HepG2 (cell line): ENCODE measurements around the gene NFATC2. TPM values are rescaled to one million over a fixed set of nuclear protein-coding genes. Genes with fewer than 3 reads are reported as not detected.

Source experiments
- CC2D1A ChIP-seq: sonication (generic); formaldehyde crosslinking; IDR thresholded peaks from 2 replicates; pipeline ENCODE4 v1.8.1; 2023; ENCODE audit warnings: mild to moderate bottlenecking, missing genetic modification reagents
- ETV5 ChIP-seq: IDR thresholded peaks from 2 replicates; pipeline ENCODE4 v1.6.1; 2018; ENCODE audit warnings: missing biosample characterization, missing genetic modification reagents, inconsistent platforms, borderline replicate concordance
- HCFC1 ChIP-seq: fragments of 150-350 bp; IDR thresholded peaks from 2 replicates; pipeline ENCODE4 v1.6.1; 2014; ENCODE audit warnings: low read depth, low read length
- HOXA3 ChIP-seq: sonication (generic); formaldehyde crosslinking; IDR thresholded peaks from 2 replicates; pipeline ENCODE4 v1.5.0; 2020; ENCODE audit warnings: missing genetic modification reagents
- MATR3 ChIP-seq: sonication (generic); formaldehyde crosslinking; IDR thresholded peaks from 2 replicates; pipeline ENCODE4 v1.4.0; 2020; ENCODE audit warnings: missing genetic modification reagents
- MBNL3 ChIP-seq: fragments of 250-450 bp; sonication (Bioruptor Pico); conservative IDR thresholded peaks from 2 replicates; pipeline ENCODE4 v1.8.0; 2022; ENCODE audit warnings: mild to moderate bottlenecking, inconsistent platforms
- MTA3 ChIP-seq: sonication (generic); formaldehyde crosslinking; IDR thresholded peaks from 2 replicates; pipeline ENCODE4 v1.4.0; 2020; ENCODE audit warnings: missing genetic modification reagents
- SALL1 ChIP-seq: sonication (generic); formaldehyde crosslinking; IDR thresholded peaks from 2 replicates; pipeline ENCODE4 v1.8.0; 2022; ENCODE audit warnings: mild to moderate bottlenecking, missing genetic modification reagents
- SNAPC2 ChIP-seq: sonication (generic); formaldehyde crosslinking; IDR thresholded peaks from 2 replicates; pipeline ENCODE4 v1.8.1; 2022; ENCODE audit warnings: mild to moderate bottlenecking, missing genetic modification reagents
- ZBTB7B ChIP-seq: sonication (generic); formaldehyde crosslinking; IDR thresholded peaks from 2 replicates; pipeline ENCODE4 v1.4.0; 2020; ENCODE audit warnings: missing genetic modification reagents
- ZNF326 ChIP-seq: sonication (generic); formaldehyde crosslinking; IDR thresholded peaks from 2 replicates; pipeline ENCODE4 v1.4.0; 2020; ENCODE audit warnings: missing genetic modification reagents, borderline replicate concordance
- ZNF644 ChIP-seq: IDR thresholded peaks from 2 replicates; pipeline ENCODE4 v1.6.1; 2016; ENCODE audit warnings: low read depth
- ZNF782 ChIP-seq: sonication (generic); formaldehyde crosslinking; IDR thresholded peaks from 2 replicates; pipeline ENCODE4 v1.4.0; 2020; ENCODE audit warnings: missing genetic modification reagents, mild to moderate bottlenecking, borderline replicate concordance
- polyA plus RNA-seq, 8 experiments: library from polyadenylated mRNA; depleted of rRNA in 3 of 8; stranded (reverse) in 7 of 8; unstranded in 1 of 8; fragments of >200 nt; fragmentation: Illumina TruSeq in 4 of 8; extraction: Trizol in 4 of 8; gene quantifications; 2 replicates each; pipeline versions ENCODE4 v1.2.1 to v1.2.3, GENCODE V29; 2011 to 2016; ENCODE audit warnings: low read depth in 4 of 8, missing spikeins in 1 of 8, mixed read lengths in 1 of 8; ENCODE audit not compliant: insufficient read depth in 1 of 8
- total RNA-seq, 5 experiments: library from RNA; depleted of rRNA; stranded (reverse); fragments of >200 nt; fragmentation: Illumina TruSeq; extraction: Trizol; gene quantifications; 2 replicates each; pipeline ENCODE4 v1.2.3, GENCODE V29; 2016; ENCODE audit warnings: low read depth in 1 of 5
- TF ChIP-seq, protein P1 (sequence below): sonication (generic); formaldehyde crosslinking; IDR thresholded peaks from 2 replicates; pipeline ENCODE4 v1.5.0; 2020; ENCODE audit warnings: missing genetic modification reagents
- TF ChIP-seq, protein P2 (sequence below): sonication (generic); formaldehyde crosslinking; IDR thresholded peaks from 2 replicates; pipeline ENCODE4 v1.4.0; 2020; ENCODE audit warnings: missing genetic modification reagents
- TF ChIP-seq, protein P3 (sequence below): sonication (generic); formaldehyde crosslinking; IDR thresholded peaks from 2 replicates; pipeline ENCODE4 v1.4.0; 2020; ENCODE audit warnings: missing genetic modification reagents, mild to moderate bottlenecking, borderline replicate concordance
- TF ChIP-seq, protein P4 (sequence below): sonication (generic); formaldehyde crosslinking; IDR thresholded peaks from 2 replicates; pipeline ENCODE4 v1.4.0; 2020; ENCODE audit warnings: missing genetic modification reagents, borderline replicate concordance
- TF ChIP-seq, protein P5 (sequence below): sonication (generic); formaldehyde crosslinking; IDR thresholded peaks from 2 replicates; pipeline ENCODE4 v1.5.0; 2020; ENCODE audit warnings: missing genetic modification reagents

Gene NFATC2
- total and polyA plus RNA-seq, 2 of the 13 experiments (the other 11 are each of a cell fraction or from before 2014, with no cell fraction given) = 1.9 to 3.3 TPM

DNA sequence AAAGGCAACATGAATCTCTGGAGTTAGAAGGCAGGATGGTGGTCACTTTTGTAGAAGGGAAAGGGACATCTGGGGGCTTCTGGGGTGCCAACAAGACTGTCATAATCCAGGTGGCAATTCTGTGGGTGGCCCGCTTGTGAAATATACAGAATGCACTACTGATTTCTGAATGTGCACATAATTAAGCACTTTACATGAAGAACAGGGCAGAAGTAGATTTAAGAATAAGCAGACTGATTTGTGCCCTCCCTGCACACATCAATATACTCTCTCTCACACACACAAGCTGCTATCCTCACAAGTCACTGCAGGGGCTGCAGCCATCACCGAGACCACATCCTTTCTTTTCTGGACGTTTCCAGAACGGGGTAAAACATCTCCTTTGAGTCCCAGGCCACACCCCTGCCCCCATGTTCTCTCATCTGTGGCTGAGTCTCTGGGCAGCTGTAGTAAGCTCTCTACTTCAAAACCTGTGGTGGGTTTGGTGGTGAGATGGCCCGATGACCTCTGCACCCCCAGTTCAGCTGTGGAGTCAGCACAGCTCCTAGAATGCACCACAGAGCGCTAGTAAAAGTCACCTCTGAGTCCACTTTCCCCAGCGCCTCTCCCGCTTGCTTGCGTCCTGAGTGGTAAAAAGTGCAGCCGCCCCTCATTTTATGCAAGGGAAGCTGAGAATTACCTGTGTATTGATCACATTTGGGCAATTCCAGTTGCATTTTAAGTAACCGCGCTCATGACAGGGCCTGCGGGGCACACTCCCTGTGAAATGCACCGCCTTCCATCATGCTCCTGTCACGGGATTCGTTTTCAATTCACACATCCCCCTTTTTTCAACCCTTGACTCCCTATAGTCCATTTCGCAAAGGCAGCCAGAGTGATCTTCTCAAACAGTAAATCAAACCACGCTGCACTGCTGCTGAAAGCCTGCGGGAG, 115.5 kb downstream of the NFATC2 start (continued):
- TF ChIP-seq ETV5 (CRISPR knock-in tag) = peak; percentile 16; the same call in 1 of the 2 replicates
- no peak for TF ChIP-seq ZNF326
- TF ChIP-seq MBNL3 (CRISPR knock-in tag) = no peak
- TF ChIP-seq, protein P1, sequence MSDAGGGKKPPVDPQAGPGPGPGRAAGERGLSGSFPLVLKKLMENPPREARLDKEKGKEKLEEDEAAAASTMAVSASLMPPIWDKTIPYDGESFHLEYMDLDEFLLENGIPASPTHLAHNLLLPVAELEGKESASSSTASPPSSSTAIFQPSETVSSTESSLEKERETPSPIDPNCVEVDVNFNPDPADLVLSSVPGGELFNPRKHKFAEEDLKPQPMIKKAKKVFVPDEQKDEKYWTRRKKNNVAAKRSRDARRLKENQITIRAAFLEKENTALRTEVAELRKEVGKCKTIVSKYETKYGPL (CRISPR knock-in tag) = no peak
- TF ChIP-seq, protein P2, sequence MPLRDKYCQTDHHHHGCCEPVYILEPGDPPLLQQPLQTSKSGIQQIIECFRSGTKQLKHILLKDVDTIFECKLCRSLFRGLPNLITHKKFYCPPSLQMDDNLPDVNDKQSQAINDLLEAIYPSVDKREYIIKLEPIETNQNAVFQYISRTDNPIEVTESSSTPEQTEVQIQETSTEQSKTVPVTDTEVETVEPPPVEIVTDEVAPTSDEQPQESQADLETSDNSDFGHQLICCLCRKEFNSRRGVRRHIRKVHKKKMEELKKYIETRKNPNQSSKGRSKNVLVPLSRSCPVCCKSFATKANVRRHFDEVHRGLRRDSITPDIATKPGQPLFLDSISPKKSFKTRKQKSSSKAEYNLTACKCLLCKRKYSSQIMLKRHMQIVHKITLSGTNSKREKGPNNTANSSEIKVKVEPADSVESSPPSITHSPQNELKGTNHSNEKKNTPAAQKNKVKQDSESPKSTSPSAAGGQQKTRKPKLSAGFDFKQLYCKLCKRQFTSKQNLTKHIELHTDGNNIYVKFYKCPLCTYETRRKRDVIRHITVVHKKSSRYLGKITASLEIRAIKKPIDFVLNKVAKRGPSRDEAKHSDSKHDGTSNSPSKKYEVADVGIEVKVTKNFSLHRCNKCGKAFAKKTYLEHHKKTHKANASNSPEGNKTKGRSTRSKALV (CRISPR knock-in tag) = no peak
- TF ChIP-seq, protein P3, sequence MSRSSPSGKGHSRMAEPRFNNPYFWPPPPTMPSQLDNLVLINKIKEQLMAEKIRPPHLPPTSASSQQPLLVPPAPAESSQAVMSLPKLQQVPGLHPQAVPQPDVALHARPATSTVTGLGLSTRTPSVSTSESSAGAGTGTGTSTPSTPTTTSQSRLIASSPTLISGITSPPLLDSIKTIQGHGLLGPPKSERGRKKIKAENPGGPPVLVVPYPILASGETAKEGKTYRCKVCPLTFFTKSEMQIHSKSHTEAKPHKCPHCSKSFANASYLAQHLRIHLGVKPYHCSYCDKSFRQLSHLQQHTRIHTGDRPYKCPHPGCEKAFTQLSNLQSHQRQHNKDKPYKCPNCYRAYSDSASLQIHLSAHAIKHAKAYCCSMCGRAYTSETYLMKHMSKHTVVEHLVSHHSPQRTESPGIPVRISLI = no peak
- no peak for TF ChIP-seq ZNF782 (CRISPR knock-in tag)
- no peak for TF ChIP-seq MATR3 (CRISPR knock-in tag)
- peak; percentile 64 for TF ChIP-seq HOXA3 (CRISPR knock-in tag)
- TF ChIP-seq SALL1 (CRISPR knock-in tag) = peak; percentile 73
- TF ChIP-seq ZNF644 = no peak
- TF ChIP-seq, protein P4, sequence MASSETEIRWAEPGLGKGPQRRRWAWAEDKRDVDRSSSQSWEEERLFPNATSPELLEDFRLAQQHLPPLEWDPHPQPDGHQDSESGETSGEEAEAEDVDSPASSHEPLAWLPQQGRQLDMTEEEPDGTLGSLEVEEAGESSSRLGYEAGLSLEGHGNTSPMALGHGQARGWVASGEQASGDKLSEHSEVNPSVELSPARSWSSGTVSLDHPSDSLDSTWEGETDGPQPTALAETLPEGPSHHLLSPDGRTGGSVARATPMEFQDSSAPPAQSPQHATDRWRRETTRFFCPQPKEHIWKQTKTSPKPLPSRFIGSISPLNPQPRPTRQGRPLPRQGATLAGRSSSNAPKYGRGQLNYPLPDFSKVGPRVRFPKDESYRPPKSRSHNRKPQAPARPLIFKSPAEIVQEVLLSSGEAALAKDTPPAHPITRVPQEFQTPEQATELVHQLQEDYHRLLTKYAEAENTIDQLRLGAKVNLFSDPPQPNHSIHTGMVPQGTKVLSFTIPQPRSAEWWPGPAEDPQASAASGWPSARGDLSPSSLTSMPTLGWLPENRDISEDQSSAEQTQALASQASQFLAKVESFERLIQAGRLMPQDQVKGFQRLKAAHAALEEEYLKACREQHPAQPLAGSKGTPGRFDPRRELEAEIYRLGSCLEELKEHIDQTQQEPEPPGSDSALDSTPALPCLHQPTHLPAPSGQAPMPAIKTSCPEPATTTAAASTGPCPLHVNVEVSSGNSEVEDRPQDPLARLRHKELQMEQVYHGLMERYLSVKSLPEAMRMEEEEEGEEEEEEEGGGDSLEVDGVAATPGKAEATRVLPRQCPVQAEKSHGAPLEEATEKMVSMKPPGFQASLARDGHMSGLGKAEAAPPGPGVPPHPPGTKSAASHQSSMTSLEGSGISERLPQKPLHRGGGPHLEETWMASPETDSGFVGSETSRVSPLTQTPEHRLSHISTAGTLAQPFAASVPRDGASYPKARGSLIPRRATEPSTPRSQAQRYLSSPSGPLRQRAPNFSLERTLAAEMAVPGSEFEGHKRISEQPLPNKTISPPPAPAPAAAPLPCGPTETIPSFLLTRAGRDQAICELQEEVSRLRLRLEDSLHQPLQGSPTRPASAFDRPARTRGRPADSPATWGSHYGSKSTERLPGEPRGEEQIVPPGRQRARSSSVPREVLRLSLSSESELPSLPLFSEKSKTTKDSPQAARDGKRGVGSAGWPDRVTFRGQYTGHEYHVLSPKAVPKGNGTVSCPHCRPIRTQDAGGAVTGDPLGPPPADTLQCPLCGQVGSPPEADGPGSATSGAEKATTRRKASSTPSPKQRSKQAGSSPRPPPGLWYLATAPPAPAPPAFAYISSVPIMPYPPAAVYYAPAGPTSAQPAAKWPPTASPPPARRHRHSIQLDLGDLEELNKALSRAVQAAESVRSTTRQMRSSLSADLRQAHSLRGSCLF (CRISPR knock-in tag) = no peak
- TF ChIP-seq MTA3 (CRISPR knock-in tag) = no peak
- TF ChIP-seq ZBTB7B = peak; percentile 62; the same call in 1 of the 2 replicates
- TF ChIP-seq CC2D1A (CRISPR knock-in tag) = no peak
- no peak for TF ChIP-seq HCFC1
- no peak for TF ChIP-seq SNAPC2
- TF ChIP-seq, protein P5, sequence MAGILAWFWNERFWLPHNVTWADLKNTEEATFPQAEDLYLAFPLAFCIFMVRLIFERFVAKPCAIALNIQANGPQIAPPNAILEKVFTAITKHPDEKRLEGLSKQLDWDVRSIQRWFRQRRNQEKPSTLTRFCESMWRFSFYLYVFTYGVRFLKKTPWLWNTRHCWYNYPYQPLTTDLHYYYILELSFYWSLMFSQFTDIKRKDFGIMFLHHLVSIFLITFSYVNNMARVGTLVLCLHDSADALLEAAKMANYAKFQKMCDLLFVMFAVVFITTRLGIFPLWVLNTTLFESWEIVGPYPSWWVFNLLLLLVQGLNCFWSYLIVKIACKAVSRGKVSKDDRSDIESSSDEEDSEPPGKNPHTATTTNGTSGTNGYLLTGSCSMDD (CRISPR knock-in tag) = no peak
